ENCODE results near the gene RAC3.

DNA sequence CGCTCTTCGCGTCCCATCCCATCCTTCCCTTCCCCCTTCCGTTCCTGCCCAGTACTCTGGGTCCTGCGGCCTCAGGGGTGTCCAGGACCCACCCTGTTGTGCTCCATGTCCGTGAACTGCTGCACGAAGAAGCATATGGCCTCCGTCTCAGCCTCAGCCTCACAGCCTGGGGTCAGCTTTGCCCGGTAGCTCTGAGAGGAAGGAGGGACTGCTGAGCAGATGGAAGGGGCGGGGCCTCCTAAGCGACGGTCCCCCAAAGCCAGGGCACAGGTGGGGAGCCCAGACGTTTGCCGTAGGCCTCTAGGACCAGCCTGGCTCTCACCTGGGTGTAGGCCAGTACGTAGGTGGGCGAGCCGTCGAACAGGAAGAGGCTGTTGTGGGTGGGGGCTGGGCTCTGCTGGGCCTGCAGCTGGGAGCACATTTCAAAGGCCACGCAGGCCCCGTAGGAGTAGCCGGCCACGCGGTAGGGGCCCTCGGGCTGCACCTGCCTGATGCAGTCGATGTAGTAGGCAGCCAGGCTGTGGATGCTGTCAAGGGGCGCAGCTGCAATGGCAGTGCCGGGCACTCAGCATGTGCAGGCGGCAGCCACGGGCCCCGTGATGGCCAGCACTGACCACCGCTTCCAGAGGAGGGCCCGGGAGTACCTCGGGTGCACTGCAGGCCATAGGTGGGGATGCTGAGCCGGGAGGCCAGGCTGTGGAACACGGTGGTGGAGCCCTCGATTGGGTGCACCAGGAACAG lies 48.7 kb downstream of the RAC3 start:
- TF ChIP-seq EP300 (IDR thresholded peaks at IDR 0.05; ENCODE audit: borderline replicate concordance) (no peak), FOXM1 (IDR thresholded peaks at IDR 0.05; ENCODE audit: borderline replicate concordance, low read depth) (no peak), RAD21 (IDR thresholded peaks at IDR 0.05; ENCODE audit: low read depth) (no peak), CREB1 (IDR thresholded peaks at IDR 0.05; ENCODE audit: low read depth) (no peak), NFIC (IDR thresholded peaks at IDR 0.05) (no peak), CEBPB (IDR thresholded peaks at IDR 0.05) (no peak), YY1 (IDR thresholded peaks at IDR 0.05; ENCODE audit: low read depth) (no peak), TCF12 (IDR thresholded peaks at IDR 0.05; ENCODE audit: low read depth) (no peak)
- TF ChIP-seq, protein P1, sequence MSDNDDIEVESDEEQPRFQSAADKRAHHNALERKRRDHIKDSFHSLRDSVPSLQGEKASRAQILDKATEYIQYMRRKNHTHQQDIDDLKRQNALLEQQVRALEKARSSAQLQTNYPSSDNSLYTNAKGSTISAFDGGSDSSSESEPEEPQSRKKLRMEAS (IDR thresholded peaks at IDR 0.05) = no peak
- TF ChIP-seq, protein P2, sequence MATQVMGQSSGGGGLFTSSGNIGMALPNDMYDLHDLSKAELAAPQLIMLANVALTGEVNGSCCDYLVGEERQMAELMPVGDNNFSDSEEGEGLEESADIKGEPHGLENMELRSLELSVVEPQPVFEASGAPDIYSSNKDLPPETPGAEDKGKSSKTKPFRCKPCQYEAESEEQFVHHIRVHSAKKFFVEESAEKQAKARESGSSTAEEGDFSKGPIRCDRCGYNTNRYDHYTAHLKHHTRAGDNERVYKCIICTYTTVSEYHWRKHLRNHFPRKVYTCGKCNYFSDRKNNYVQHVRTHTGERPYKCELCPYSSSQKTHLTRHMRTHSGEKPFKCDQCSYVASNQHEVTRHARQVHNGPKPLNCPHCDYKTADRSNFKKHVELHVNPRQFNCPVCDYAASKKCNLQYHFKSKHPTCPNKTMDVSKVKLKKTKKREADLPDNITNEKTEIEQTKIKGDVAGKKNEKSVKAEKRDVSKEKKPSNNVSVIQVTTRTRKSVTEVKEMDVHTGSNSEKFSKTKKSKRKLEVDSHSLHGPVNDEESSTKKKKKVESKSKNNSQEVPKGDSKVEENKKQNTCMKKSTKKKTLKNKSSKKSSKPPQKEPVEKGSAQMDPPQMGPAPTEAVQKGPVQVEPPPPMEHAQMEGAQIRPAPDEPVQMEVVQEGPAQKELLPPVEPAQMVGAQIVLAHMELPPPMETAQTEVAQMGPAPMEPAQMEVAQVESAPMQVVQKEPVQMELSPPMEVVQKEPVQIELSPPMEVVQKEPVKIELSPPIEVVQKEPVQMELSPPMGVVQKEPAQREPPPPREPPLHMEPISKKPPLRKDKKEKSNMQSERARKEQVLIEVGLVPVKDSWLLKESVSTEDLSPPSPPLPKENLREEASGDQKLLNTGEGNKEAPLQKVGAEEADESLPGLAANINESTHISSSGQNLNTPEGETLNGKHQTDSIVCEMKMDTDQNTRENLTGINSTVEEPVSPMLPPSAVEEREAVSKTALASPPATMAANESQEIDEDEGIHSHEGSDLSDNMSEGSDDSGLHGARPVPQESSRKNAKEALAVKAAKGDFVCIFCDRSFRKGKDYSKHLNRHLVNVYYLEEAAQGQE (IDR thresholded peaks at IDR 0.05; ENCODE audit: low read depth) = no peak
